IMR-90 (cell line): ENCODE data around the gene PDCD2L. TPM values are rescaled to one million over a fixed set of nuclear protein-coding genes. Genes with fewer than 3 reads are reported as not detected.
A peak's percentile ranks its signal among the peaks of the same experiment; 100 is the strongest.

Experiments
- ATAC-seq: fragments of 200-7000 bp; cut with Tn5 transposase; 2 replicates; pipeline ENCODE4 v1.9.1; 2020; ENCODE audit warnings: low read depth, mild to moderate bottlenecking, moderate library complexity
- BruUV-seq: library from RNA; stranded (reverse); fragments of 400-500 nt; replicated peaks from 2 replicates; lab custom pipeline; 2021; lab: Mats Ljungman, UMichigan
- CTCF ChIA-PET: fragments of 300-600 bp; formaldehyde crosslinking; extraction: SDS; loops from one replicate; lab custom pipeline; 2021; ENCODE audit warnings: antibody characterized with exemption; lab: Yijun Ruan, JAX
- POLR2A ChIA-PET: fragments of 300-600 bp; sonication (Branson Sonifier 250); formaldehyde crosslinking; loops from one replicate; lab custom pipeline; 2022; ENCODE audit warnings: antibody characterized with exemption; ENCODE audit not compliant: unreplicated experiment; lab: Charles Lee
- DNase-seq: peaks from one replicate; pipeline ENCODE4 v3.0.0; 2013
- H2AFZ ChIP-seq: replicated peaks from 2 replicates; pipeline ENCODE3; 2013; ENCODE audit warnings: low read length, mild to moderate bottlenecking; ENCODE audit not compliant: poor library complexity
- H2AK5ac ChIP-seq: 2 replicates; pipeline ENCODE4 v1.6.1; 2013; ENCODE audit warnings: low read depth, low read length, inconsistent platforms
- H2AK9ac ChIP-seq: replicated peaks from 2 replicates; pipeline ENCODE3; 2013; ENCODE audit warnings: mild to moderate bottlenecking, low read depth, low read length, moderate library complexity; ENCODE audit not compliant: poor library complexity
- H2BK120ac ChIP-seq: 2 replicates; pipeline ENCODE4 v1.6.1; 2013; ENCODE audit warnings: low read depth, low read length, inconsistent platforms
- H2BK15ac ChIP-seq: 3 replicates; pipeline ENCODE4 v1.6.1; 2013; ENCODE audit warnings: low read depth, low read length, inconsistent platforms
- H2BK20ac ChIP-seq: 2 replicates; pipeline ENCODE4 v1.6.1; 2013; ENCODE audit warnings: low read depth, mild to moderate bottlenecking, inconsistent platforms, low read length, moderate library complexity
- H2BK5ac ChIP-seq: 2 replicates; pipeline ENCODE4 v1.6.1; 2013; ENCODE audit warnings: mild to moderate bottlenecking, low read depth, low read length, inconsistent platforms; ENCODE audit not compliant: poor library complexity, severe bottlenecking
- H3K14ac ChIP-seq: replicated peaks from 2 replicates; pipeline ENCODE4 v1.6.1; 2013; ENCODE audit warnings: low read depth, low read length, inconsistent platforms
- H3K18ac ChIP-seq: 2 replicates; pipeline ENCODE4 v1.6.1; 2013; ENCODE audit warnings: low read depth, low read length, control low read depth
- H3K23ac ChIP-seq: 2 replicates; pipeline ENCODE4 v1.6.1; 2013; ENCODE audit warnings: low read depth, low read length, inconsistent platforms
- H3K27ac ChIP-seq: 2 replicates; pipeline ENCODE4 v1.5.1; 2013; ENCODE audit warnings: mild to moderate bottlenecking, control low read depth, low read length; ENCODE audit not compliant: insufficient read depth
- H3K27me3 ChIP-seq: 2 replicates; pipeline ENCODE4 v1.6.1; 2013; ENCODE audit warnings: low read length; ENCODE audit not compliant: control insufficient read depth, insufficient read depth
- H3K36me3 ChIP-seq: 2 replicates; pipeline ENCODE4 v1.6.1; 2013; ENCODE audit warnings: low read length, mixed read lengths; ENCODE audit not compliant: control insufficient read depth, insufficient read depth
- H3K4ac ChIP-seq: 2 replicates; pipeline ENCODE4 v1.6.1; 2013; ENCODE audit warnings: low read depth, low read length, inconsistent platforms
- H3K4me1 ChIP-seq: 2 replicates; pipeline ENCODE4 v1.6.1; 2013; ENCODE audit warnings: low read length, mixed read lengths; ENCODE audit not compliant: control insufficient read depth, insufficient read depth
- H3K4me2 ChIP-seq: 2 replicates; pipeline ENCODE4 v1.6.1; 2013; ENCODE audit warnings: low read depth, mild to moderate bottlenecking, control low read depth, low read length, moderate library complexity
- H3K4me3 ChIP-seq: 2 replicates; pipeline ENCODE4 v1.5.1; 2013; ENCODE audit warnings: low read depth, mild to moderate bottlenecking, control low read depth, low read length, moderate library complexity; ENCODE audit not compliant: insufficient read depth
- H3K56ac ChIP-seq: 2 replicates; pipeline ENCODE4 v1.6.1; 2013; ENCODE audit warnings: low read length, inconsistent platforms; ENCODE audit not compliant: insufficient read depth; ENCODE audit errors: extremely low read depth
- H3K79me1 ChIP-seq, 2 experiments: 2 replicates each; pipeline ENCODE4 v1.6.1; 2013; ENCODE audit warnings: low read length in 2 of 2, inconsistent platforms in 1 of 2, low read depth in 1 of 2
- H3K9ac ChIP-seq: 2 replicates; pipeline ENCODE4 v1.6.1; 2013; ENCODE audit warnings: low read depth, low read length, control low read depth
- H3K9me1 ChIP-seq: 2 replicates; pipeline ENCODE4 v1.6.1; 2013; ENCODE audit warnings: low read length, inconsistent platforms; ENCODE audit not compliant: insufficient read depth
- H3K9me3 ChIP-seq: 2 replicates; pipeline ENCODE4 v1.6.1; 2013; ENCODE audit warnings: low read length; ENCODE audit not compliant: control insufficient read depth, insufficient read depth
- H4K20me1 ChIP-seq: 2 replicates; pipeline ENCODE4 v1.6.1; 2013; ENCODE audit warnings: low read length, inconsistent platforms; ENCODE audit not compliant: insufficient read depth
- H4K5ac ChIP-seq: 2 replicates; pipeline ENCODE4 v1.6.1; 2013; ENCODE audit warnings: mild to moderate bottlenecking, low read depth, low read length, control low read depth
- H4K8ac ChIP-seq, 2 experiments: 2 replicates each; pipeline ENCODE4 v1.6.1; 2013; ENCODE audit warnings: low read depth in 2 of 2, low read length in 2 of 2, control low read depth in 1 of 2, inconsistent platforms in 1 of 2
- H4K91ac ChIP-seq: 2 replicates; pipeline ENCODE4 v1.6.1; 2013; ENCODE audit warnings: low read depth, low read length, inconsistent platforms; ENCODE audit not compliant: insufficient read depth
- CEBPB ChIP-seq: IDR thresholded peaks from 2 replicates; pipeline ENCODE4 v1.6.1; 2012; ENCODE audit warnings: low read depth, low read length, improper control_type of control experiment
- MAFK ChIP-seq: IDR thresholded peaks from 2 replicates; pipeline ENCODE4 v1.6.1; 2012; ENCODE audit warnings: low read depth, low read length, improper control_type of control experiment
- MXI1 ChIP-seq: IDR thresholded peaks from 2 replicates; pipeline ENCODE4 v1.6.1; 2012; ENCODE audit warnings: low read depth, mild to moderate bottlenecking, low read length, moderate library complexity, borderline replicate concordance
- POLR2A ChIP-seq: IDR thresholded peaks from 2 replicates; pipeline ENCODE4 v1.6.1; 2012; ENCODE audit warnings: mild to moderate bottlenecking, low read depth, low read length
- RFX5 ChIP-seq: IDR thresholded peaks from 2 replicates; pipeline ENCODE4 v1.8.0; 2012; ENCODE audit warnings: low read depth, mild to moderate bottlenecking, low read length, moderate library complexity
- SMC3 ChIP-seq: fragments of 150-350 bp; IDR thresholded peaks from 2 replicates; pipeline ENCODE4 v1.6.1; 2016; ENCODE audit warnings: low read depth, mild to moderate bottlenecking, antibody characterized with exemption, low read length, moderate library complexity
- WGBS, 2 experiments: methylation state at CpG; one replicate each; pipeline versions ENCODE4 v1.1.5 to v1.1.7; 2013; ENCODE audit warnings: missing lambda C conversion rate in 2 of 2; ENCODE audit not compliant: insufficient read length in 1 of 2; ENCODE audit errors: extremely low coverage in 2 of 2; 5-methylcytosine and 5-hydroxymethylcytosine counted together
- dilution Hi-C: fragments of 300-500 bp; cut with HindIII; formaldehyde crosslinking; loops from one replicate; pipeline ENCODE4 v1.14.3; 2018; ENCODE audit warnings: low sequenced_read_pairs; ENCODE audit not compliant: unreplicated experiment
- in situ Hi-C: fragments of 300-500 bp; cut with MboI; formaldehyde crosslinking; loops from 3 replicates; pipeline ENCODE4 v1.14.3; 2019; ENCODE audit warnings: low sequenced_read_pairs, inconsistent platforms, mixed read lengths
- intact Hi-C: fragments of 100-400 bp; cut with micrococcal nuclease; formaldehyde crosslinking; loops from 2 replicates; pipeline ENCODE4 v1.10.0; 2022
- polyA plus RNA-seq, 3 experiments: library from polyadenylated mRNA; depleted of rRNA; stranded (reverse); fragments of >200 nt; gene quantifications; 2 replicates each; pipeline ENCODE4 v1.2.3, GENCODE V29; 2012; ENCODE audit warnings: low replicate concordance in 1 of 3
- total RNA-seq: library from RNA; depleted of rRNA; stranded (reverse); fragments of >200 nt; gene quantifications from 2 replicates; pipeline ENCODE4 v1.2.3, GENCODE V29; 2012
- TF ChIP-seq, protein P1 (sequence below): conservative IDR thresholded peaks from 2 replicates; pipeline ENCODE4 v1.5.1; 2012; ENCODE audit warnings: mild to moderate bottlenecking, low read depth, low read length, improper control_type of control experiment

PDCD2L gene
- total and polyA plus RNA-seq, 2 of the 4 experiments (the other 2 are of a cell fraction) = 10.6 to 13.0 TPM

DNA sequence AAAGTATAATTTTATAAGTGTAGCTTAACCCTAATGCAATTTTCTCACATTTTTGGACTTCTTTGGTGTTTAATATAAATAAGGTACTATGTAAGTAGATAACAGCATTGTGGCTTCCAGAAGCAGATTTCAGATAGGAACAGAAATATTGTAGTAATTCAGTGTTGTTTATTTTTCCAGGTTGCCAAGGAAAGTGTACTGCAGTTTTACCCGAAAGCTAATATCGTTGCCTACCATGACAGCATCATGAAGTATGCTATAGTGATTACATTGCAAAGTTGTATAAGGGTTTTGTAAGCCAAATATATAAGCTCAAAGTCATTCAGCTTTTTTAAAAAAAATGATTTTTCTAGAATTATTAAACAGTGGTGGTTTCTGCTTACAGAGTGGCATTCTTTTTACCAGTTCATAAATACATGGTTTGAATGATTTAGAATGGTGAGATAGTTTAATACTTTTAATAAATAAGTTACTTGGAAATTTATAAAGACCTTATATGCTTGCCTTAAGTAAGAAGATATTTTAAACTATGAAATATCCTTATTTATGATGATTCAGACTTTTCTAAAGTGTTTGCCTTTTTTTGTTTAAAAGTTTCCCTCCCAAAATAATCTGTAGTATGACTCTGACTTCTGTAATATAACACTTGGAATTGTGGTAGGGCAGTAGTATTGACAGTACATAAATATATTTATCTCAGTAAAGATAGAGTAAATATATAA lies 27.6 kb downstream of the PDCD2L start:
- dilution Hi-C loops = no loop called here
- no peak overlapping the region for H3K4ac ChIP-seq
- in situ Hi-C loops = no loop called here
- H3K79me1 ChIP-seq = peaks cover 14 to 57% of the 10 kb centered on the region in 2 experiments
- H2BK15ac ChIP-seq = no peak overlapping the region
- H3K9me1 ChIP-seq = peaks cover 7% of the 10 kb centered on the region; the same call in 1 of the 2 replicates
- H4K5ac ChIP-seq = no peak overlapping the region
- no TSS peak for BruUV-seq
- no peak overlapping the region for H2AK9ac ChIP-seq
- DNase-seq (peak; percentile 82), ATAC-seq (peak; percentile 31)
- ChIA-PET CTCF (interaction anchor here (0.6 kb wide), 1 partner anchor 11 kb away, joined by 3 read pairs; no protein-coding TSS in a partner anchor), POLR2A (no interaction called here)
- WGBS, 2 experiments = no CpG with 5 or more reads among the region's 2 CpGs
- H3K4me3 ChIP-seq = no peak overlapping the region
- H3K23ac ChIP-seq = no peak overlapping the region
- H4K8ac ChIP-seq = no peak overlapping the region
- no peak overlapping the region for H3K14ac ChIP-seq
- peak overlapping the region; percentile 44 for H2BK5ac ChIP-seq
- H2BK20ac ChIP-seq = no peak overlapping the region
- H3K18ac ChIP-seq = no peak overlapping the region
- intact Hi-C loops = loop anchor here (1.0 to 10.0 kb wide), 4 partner anchors 21 to 207 kb away; partner anchors contain the start of gene PDCD2L
- H3K27me3 ChIP-seq = no peaks in the 10 kb centered on the region
- H3K4me1 ChIP-seq = peaks cover 22% of the 10 kb centered on the region
- no peak overlapping the region for H2AK5ac ChIP-seq
- H3K27ac ChIP-seq = peak overlapping the region; percentile 49; the same call in 1 of the 2 replicates
- H2AFZ ChIP-seq = no peak overlapping the region
- TF ChIP-seq CEBPB (peak; percentile 41; the same call in 1 of the 2 replicates), SMC3 (no peak), MXI1 (no peak), MAFK (peak; percentile 31), RFX5 (no peak), POLR2A (no peak)
- TF ChIP-seq, protein P1, sequence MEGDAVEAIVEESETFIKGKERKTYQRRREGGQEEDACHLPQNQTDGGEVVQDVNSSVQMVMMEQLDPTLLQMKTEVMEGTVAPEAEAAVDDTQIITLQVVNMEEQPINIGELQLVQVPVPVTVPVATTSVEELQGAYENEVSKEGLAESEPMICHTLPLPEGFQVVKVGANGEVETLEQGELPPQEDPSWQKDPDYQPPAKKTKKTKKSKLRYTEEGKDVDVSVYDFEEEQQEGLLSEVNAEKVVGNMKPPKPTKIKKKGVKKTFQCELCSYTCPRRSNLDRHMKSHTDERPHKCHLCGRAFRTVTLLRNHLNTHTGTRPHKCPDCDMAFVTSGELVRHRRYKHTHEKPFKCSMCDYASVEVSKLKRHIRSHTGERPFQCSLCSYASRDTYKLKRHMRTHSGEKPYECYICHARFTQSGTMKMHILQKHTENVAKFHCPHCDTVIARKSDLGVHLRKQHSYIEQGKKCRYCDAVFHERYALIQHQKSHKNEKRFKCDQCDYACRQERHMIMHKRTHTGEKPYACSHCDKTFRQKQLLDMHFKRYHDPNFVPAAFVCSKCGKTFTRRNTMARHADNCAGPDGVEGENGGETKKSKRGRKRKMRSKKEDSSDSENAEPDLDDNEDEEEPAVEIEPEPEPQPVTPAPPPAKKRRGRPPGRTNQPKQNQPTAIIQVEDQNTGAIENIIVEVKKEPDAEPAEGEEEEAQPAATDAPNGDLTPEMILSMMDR = no peak
- H3K56ac ChIP-seq = no peak overlapping the region
- H2BK120ac ChIP-seq = no peak overlapping the region
- H4K20me1 ChIP-seq = peaks cover 62% of the 10 kb centered on the region
- H3K9me3 ChIP-seq = no peaks in the 10 kb centered on the region
- H3K4me2 ChIP-seq = no peak overlapping the region
- peaks cover 18% of the 10 kb centered on the region for H3K36me3 ChIP-seq
- no peak overlapping the region for H3K9ac ChIP-seq
- no peak overlapping the region for H4K91ac ChIP-seq
